Measurements from ENCODE around the gene ROCK2. TPM values are rescaled to one million over a fixed set of nuclear protein-coding genes. Genes with fewer than 3 reads are reported as not detected.

ROCK2 gene
- total and polyA plus RNA-seq, 2 of the 8 experiments (the other 6 are each of a cell fraction or from before 2014, with no cell fraction given) = 2.7 to 29.0 TPM

DNA sequence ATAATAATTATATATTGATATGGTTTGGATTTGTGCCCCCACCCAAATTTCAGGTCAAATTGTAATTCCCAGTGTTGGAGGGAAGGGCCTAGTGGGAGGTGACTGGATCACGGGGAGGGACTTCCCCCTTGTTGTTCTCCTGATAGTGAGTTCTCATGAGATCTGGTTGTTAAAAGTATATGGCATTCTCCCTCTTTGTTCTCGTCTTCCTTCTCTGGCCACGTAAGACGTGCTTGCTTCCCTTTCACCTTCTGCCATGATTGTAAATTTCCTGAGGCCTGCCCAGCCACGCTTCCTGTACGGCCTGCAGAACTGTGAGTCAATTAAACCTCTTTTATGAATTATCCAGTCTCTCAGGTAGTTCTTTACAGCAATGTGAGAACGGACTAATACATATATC lies 88.3 kb downstream of the ROCK2 start (continued):
- TF ChIP-seq, protein P1, sequence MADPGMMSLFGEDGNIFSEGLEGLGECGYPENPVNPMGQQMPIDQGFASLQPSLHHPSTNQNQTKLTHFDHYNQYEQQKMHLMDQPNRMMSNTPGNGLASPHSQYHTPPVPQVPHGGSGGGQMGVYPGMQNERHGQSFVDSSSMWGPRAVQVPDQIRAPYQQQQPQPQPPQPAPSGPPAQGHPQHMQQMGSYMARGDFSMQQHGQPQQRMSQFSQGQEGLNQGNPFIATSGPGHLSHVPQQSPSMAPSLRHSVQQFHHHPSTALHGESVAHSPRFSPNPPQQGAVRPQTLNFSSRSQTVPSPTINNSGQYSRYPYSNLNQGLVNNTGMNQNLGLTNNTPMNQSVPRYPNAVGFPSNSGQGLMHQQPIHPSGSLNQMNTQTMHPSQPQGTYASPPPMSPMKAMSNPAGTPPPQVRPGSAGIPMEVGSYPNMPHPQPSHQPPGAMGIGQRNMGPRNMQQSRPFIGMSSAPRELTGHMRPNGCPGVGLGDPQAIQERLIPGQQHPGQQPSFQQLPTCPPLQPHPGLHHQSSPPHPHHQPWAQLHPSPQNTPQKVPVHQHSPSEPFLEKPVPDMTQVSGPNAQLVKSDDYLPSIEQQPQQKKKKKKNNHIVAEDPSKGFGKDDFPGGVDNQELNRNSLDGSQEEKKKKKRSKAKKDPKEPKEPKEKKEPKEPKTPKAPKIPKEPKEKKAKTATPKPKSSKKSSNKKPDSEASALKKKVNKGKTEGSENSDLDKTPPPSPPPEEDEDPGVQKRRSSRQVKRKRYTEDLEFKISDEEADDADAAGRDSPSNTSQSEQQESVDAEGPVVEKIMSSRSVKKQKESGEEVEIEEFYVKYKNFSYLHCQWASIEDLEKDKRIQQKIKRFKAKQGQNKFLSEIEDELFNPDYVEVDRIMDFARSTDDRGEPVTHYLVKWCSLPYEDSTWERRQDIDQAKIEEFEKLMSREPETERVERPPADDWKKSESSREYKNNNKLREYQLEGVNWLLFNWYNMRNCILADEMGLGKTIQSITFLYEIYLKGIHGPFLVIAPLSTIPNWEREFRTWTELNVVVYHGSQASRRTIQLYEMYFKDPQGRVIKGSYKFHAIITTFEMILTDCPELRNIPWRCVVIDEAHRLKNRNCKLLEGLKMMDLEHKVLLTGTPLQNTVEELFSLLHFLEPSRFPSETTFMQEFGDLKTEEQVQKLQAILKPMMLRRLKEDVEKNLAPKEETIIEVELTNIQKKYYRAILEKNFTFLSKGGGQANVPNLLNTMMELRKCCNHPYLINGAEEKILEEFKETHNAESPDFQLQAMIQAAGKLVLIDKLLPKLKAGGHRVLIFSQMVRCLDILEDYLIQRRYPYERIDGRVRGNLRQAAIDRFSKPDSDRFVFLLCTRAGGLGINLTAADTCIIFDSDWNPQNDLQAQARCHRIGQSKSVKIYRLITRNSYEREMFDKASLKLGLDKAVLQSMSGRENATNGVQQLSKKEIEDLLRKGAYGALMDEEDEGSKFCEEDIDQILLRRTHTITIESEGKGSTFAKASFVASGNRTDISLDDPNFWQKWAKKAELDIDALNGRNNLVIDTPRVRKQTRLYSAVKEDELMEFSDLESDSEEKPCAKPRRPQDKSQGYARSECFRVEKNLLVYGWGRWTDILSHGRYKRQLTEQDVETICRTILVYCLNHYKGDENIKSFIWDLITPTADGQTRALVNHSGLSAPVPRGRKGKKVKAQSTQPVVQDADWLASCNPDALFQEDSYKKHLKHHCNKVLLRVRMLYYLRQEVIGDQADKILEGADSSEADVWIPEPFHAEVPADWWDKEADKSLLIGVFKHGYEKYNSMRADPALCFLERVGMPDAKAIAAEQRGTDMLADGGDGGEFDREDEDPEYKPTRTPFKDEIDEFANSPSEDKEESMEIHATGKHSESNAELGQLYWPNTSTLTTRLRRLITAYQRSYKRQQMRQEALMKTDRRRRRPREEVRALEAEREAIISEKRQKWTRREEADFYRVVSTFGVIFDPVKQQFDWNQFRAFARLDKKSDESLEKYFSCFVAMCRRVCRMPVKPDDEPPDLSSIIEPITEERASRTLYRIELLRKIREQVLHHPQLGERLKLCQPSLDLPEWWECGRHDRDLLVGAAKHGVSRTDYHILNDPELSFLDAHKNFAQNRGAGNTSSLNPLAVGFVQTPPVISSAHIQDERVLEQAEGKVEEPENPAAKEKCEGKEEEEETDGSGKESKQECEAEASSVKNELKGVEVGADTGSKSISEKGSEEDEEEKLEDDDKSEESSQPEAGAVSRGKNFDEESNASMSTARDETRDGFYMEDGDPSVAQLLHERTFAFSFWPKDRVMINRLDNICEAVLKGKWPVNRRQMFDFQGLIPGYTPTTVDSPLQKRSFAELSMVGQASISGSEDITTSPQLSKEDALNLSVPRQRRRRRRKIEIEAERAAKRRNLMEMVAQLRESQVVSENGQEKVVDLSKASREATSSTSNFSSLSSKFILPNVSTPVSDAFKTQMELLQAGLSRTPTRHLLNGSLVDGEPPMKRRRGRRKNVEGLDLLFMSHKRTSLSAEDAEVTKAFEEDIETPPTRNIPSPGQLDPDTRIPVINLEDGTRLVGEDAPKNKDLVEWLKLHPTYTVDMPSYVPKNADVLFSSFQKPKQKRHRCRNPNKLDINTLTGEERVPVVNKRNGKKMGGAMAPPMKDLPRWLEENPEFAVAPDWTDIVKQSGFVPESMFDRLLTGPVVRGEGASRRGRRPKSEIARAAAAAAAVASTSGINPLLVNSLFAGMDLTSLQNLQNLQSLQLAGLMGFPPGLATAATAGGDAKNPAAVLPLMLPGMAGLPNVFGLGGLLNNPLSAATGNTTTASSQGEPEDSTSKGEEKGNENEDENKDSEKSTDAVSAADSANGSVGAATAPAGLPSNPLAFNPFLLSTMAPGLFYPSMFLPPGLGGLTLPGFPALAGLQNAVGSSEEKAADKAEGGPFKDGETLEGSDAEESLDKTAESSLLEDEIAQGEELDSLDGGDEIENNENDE (IDR thresholded peaks at IDR 0.05; ENCODE audit: insufficient replicate concordance, low read length) = no peak

All from H1 (cell line).